ENCODE results near the gene PRDM16. TPM values are rescaled to one million over a fixed set of nuclear protein-coding genes. Genes with fewer than 3 reads are reported as not detected.

The PRDM16 gene
- total RNA-seq, 1 experiment from 2014 or later: not detected

- TF ChIP-seq CTCF (IDR thresholded peaks at IDR 0.05; ENCODE audit: unreplicated experiment): no peak
- no peaks in the 10 kb centered on the region for H3K4me1 Mint-ChIP-seq (ENCODE audit: insufficient read depth, unreplicated experiment)
Measured at GRCh38 chr1:3153902-3154795, 85.1 kb downstream of the PRDM16 start.

DNA sequence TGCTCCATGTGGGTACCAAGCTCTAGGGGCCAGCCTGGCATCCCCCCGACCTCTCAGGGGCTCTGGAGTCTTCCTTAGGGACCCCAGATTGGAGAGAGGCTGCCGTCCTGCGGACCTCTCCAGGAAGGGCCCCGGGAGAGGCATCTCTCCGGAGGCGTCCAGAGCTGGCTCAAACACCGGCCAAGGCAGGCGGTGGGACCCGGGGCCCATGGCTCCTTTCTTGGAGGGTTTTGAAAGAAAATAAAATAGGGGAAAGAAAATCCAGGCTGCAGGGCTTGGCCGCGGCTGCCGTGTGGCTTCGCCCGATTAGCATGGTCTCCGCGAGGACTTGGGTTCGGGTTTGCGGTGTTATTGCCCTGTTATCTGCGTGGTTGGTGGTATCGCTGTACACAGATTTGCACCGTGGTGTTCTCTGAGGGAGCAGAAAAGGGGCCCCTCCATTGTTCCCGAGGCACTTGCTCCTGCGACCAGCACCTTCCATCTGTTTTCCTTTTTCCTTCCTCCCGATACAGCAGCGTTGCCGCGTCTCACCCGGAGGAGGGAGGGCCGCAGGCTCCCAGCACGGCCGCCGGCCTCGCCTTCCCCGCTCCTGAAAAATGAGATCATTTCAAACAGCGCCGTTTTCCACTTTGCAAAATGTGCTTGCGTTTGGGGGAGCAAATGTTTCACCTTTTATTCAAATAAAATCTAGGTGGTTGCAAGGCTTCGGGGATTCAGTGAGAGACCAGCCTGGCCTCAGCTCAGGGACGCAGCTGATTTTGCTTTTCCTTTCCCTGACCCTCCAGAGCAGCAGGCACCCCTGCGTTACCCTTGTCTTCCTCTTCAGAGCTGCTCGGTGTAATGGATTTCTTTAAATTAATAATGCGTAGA lies 86.3 kb downstream of the PRDM16 start:
- Mint-ChIP-seq H3K36me3 (ENCODE audit: insufficient read depth, unreplicated experiment) (no peaks in the 10 kb centered on the region), H3K9me3 (ENCODE audit: unreplicated experiment) (peaks cover 10% of the 10 kb centered on the region), H3K27ac (ENCODE audit: low read depth, unreplicated experiment) (no peak overlapping the region), H3K4me1 (ENCODE audit: insufficient read depth, unreplicated experiment) (no peaks in the 10 kb centered on the region), H3K4me3 (ENCODE audit: unreplicated experiment) (no peak overlapping the region), H3K27me3 (ENCODE audit: insufficient read depth, unreplicated experiment) (no peaks in the 10 kb centered on the region)
- no TSS peak for BruUV-seq (replicated peaks)
- intact Hi-C loops (cut with micrococcal nuclease): no loop called here
- no peak for DNase-seq (ENCODE audit: unreplicated experiment)
- CTCF ChIA-PET: no interaction called here
- POLR2A ChIA-PET: no interaction called here
- no peak for TF ChIP-seq CTCF (IDR thresholded peaks at IDR 0.05; ENCODE audit: unreplicated experiment)

More at GRCh38 chr1:3153902-3154795, 85.1 kb downstream of the PRDM16 start:
- DNase-seq (ENCODE audit: unreplicated experiment): no peak
- ChIA-PET CTCF (interaction anchor here (0.7 kb wide), 1 partner anchor 169 kb away, joined by 3 read pairs; no protein-coding TSS in a partner anchor), POLR2A (interaction anchor here (0.6 kb wide), 1 partner anchor 1307 kb away, joined by 3 read pairs; no protein-coding TSS in a partner anchor)
- Mint-ChIP-seq H3K36me3 (ENCODE audit: insufficient read depth, unreplicated experiment) (no peaks in the 10 kb centered on the region), H3K4me3 (ENCODE audit: unreplicated experiment) (no peak overlapping the region), H3K27ac (ENCODE audit: low read depth, unreplicated experiment) (no peak overlapping the region), H3K9me3 (ENCODE audit: unreplicated experiment) (peaks cover 10% of the 10 kb centered on the region), H3K27me3 (ENCODE audit: insufficient read depth, unreplicated experiment) (no peaks in the 10 kb centered on the region)
- BruUV-seq (replicated peaks): no TSS peak
- intact Hi-C loops (cut with micrococcal nuclease): no loop called here

DNA sequence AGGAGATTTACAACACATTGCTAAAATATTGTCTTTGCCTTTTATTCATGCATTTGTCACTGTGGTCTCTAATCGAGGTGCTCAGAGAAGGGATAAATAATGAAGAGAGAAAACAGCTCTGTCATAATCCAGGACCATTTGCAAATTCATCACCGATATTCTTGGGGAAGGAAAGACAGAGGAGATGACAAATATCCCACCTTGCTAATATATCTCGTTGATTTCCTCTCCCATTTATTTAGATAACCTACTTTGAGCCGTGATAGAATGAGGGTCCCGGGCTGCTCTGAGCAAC lies 86.9 kb downstream of the PRDM16 start:
- Mint-ChIP-seq H3K36me3 (ENCODE audit: insufficient read depth, unreplicated experiment) (no peaks in the 10 kb centered on the region), H3K4me1 (ENCODE audit: insufficient read depth, unreplicated experiment) (no peaks in the 10 kb centered on the region), H3K9me3 (ENCODE audit: unreplicated experiment) (peaks cover 10% of the 10 kb centered on the region), H3K27ac (ENCODE audit: low read depth, unreplicated experiment) (no peak overlapping the region), H3K4me3 (ENCODE audit: unreplicated experiment) (no peak overlapping the region), H3K27me3 (ENCODE audit: insufficient read depth, unreplicated experiment) (no peaks in the 10 kb centered on the region)
- no TSS peak for BruUV-seq (replicated peaks)
- CTCF ChIA-PET: no interaction called here
- DNase-seq (ENCODE audit: unreplicated experiment): no peak
- intact Hi-C loops (cut with micrococcal nuclease): no loop called here
- TF ChIP-seq CTCF (IDR thresholded peaks at IDR 0.05; ENCODE audit: unreplicated experiment): no peak
- POLR2A ChIA-PET: no interaction called here

- Mint-ChIP-seq H3K4me3 (ENCODE audit: unreplicated experiment) (no peak overlapping the region), H3K4me1 (ENCODE audit: insufficient read depth, unreplicated experiment) (no peaks in the 10 kb centered on the region), H3K9me3 (ENCODE audit: unreplicated experiment) (peaks cover 10% of the 10 kb centered on the region), H3K36me3 (ENCODE audit: insufficient read depth, unreplicated experiment) (no peaks in the 10 kb centered on the region), H3K27ac (ENCODE audit: low read depth, unreplicated experiment) (no peak overlapping the region), H3K27me3 (ENCODE audit: insufficient read depth, unreplicated experiment) (no peaks in the 10 kb centered on the region)
- ChIA-PET POLR2A (no interaction called here), CTCF (interaction anchor here (0.6 kb wide), 1 partner anchor 408 kb away, joined by 3 read pairs; no protein-coding TSS in a partner anchor)
- intact Hi-C loops (cut with micrococcal nuclease): no loop called here
- no peak for TF ChIP-seq CTCF (IDR thresholded peaks at IDR 0.05; ENCODE audit: unreplicated experiment)
- DNase-seq (ENCODE audit: unreplicated experiment): no peak
- no TSS peak for BruUV-seq (replicated peaks)
Measured at GRCh38 chr1:3156936-3157335, 87.9 kb downstream of the PRDM16 start.

Measured in MCF 10A (cell line).